DND-41 (cell line): ENCODE measurements around the gene LHFPL2.

Experiments
- ATAC-seq: fragments of 200-7000 bp; cut with Tn5 transposase; 3 replicates; pipeline ENCODE4 v1.9.1; 2021; ENCODE audit warnings: low read depth; ENCODE audit not compliant: insufficient read depth
- DNase-seq: peaks from one replicate; pipeline ENCODE4 v3.0.0-alpha.2; 2020
- H2AFZ ChIP-seq: 2 replicates; pipeline ENCODE4 v1.6.0; 2012; ENCODE audit warnings: low read depth, low read length
- H3K27ac ChIP-seq: 2 replicates; pipeline ENCODE4 v1.5.1; 2012; ENCODE audit warnings: low read length, inconsistent platforms
- H3K27me3 ChIP-seq: fragments of 200-600 bp; sonication (generic); 2 replicates; pipeline ENCODE4 v1.6.0; 2012; ENCODE audit warnings: low read length, mild to moderate bottlenecking, inconsistent platforms; ENCODE audit not compliant: insufficient read depth, poor library complexity
- H3K36me3 ChIP-seq: 2 replicates; pipeline ENCODE4 v1.5.1; 2012; ENCODE audit warnings: low read length, inconsistent platforms; ENCODE audit not compliant: insufficient read depth
- H3K4me1 ChIP-seq: 2 replicates; pipeline ENCODE4 v1.5.1; 2012; ENCODE audit warnings: mild to moderate bottlenecking, low read length; ENCODE audit not compliant: insufficient read depth
- H3K4me2 ChIP-seq: 2 replicates; pipeline ENCODE4 v1.6.0; 2012; ENCODE audit warnings: mild to moderate bottlenecking, moderate library complexity, low read length, inconsistent platforms; ENCODE audit not compliant: insufficient read depth
- H3K4me3 ChIP-seq, 2 experiments: fragments of 200-600 bp in 1 of 2; shearing (Covaris generic) in 1 of 2; 2 replicates each; pipeline ENCODE4 v1.5.1; 2012 to 2016; ENCODE audit warnings: inconsistent platforms in 2 of 2, low read length in 2 of 2, mild to moderate bottlenecking in 2 of 2, low read depth in 1 of 2, moderate library complexity in 1 of 2
- H3K79me2 ChIP-seq: 2 replicates; pipeline ENCODE4 v1.6.0; 2012; ENCODE audit warnings: low read length, inconsistent platforms; ENCODE audit not compliant: insufficient read depth
- H3K9ac ChIP-seq: 2 replicates; pipeline ENCODE4 v1.6.0; 2012; ENCODE audit warnings: low read depth, mild to moderate bottlenecking, inconsistent platforms, low read length, moderate library complexity
- H3K9me3 ChIP-seq: 2 replicates; pipeline ENCODE4 v1.5.1; 2012; ENCODE audit warnings: low read length, moderate library complexity, mild to moderate bottlenecking, inconsistent platforms; ENCODE audit not compliant: insufficient read depth, severe bottlenecking
- H4K20me1 ChIP-seq: 2 replicates; pipeline ENCODE4 v1.6.0; 2012; ENCODE audit warnings: low read length; ENCODE audit not compliant: insufficient read depth
- EZH2 ChIP-seq: IDR thresholded peaks from 3 replicates; pipeline ENCODE4 v1.6.1; 2012; ENCODE audit warnings: borderline replicate concordance, low read depth, mild to moderate bottlenecking, moderate library complexity, low read length, inconsistent platforms; ENCODE audit not compliant: severe bottlenecking
- TF ChIP-seq, protein P1 (sequence below): IDR thresholded peaks from 2 replicates; pipeline ENCODE4 v1.5.1; 2012; ENCODE audit warnings: borderline replicate concordance, low read length, moderate library complexity, mild to moderate bottlenecking; ENCODE audit not compliant: poor library complexity, severe bottlenecking; ENCODE audit errors: extremely low read depth

The LHFPL2 gene

DNA sequence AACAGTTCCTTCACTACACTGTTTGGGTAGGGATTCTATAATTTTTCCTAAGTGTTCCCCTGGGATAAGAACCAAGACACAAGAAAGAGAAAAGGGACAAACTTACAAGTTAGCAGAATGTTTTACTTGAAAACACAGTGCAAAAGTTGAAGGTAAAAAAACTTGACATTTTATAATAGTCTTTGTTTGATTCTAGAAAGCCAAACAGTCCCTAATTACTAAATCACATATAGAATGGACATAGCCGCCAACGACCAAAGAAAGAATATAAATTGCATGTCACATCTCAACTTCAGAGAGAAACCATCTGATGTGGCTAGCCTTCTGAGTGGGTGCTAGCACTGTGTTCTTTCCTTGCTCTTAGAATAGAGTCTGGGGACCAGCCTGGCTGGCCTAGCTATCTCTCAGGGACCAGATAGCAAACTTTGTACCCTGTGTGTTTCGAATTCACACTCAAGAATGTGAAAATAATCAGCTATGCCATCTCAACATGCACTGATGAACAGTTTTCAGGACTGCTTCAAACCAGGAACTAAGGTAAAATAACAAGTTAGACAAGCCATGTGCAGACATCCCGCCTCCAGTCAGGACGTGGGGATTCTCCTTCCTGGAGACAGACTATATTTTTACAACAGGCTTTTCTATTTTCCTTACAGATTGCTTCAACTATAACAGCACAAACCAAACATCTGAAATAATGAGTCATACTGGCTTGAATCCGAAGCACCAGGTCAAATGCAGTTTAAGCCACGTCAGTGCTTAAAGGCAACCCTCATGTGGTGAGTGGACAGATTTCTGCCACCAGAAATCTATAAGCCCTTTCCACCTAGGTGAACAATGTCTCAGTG lies 53.7 kb downstream of the LHFPL2 start:
- H3K27ac ChIP-seq, result no peak overlapping the region
- DNase-seq (no peak), ATAC-seq (no peak)
- no peaks in the 10 kb centered on the region for H3K9me3 ChIP-seq
- no peak overlapping the region for H3K9ac ChIP-seq
- H3K4me1 ChIP-seq, result no peaks in the 10 kb centered on the region
- H3K4me3 ChIP-seq, result no peak overlapping the region
- H3K36me3 ChIP-seq, result no peaks in the 10 kb centered on the region
- no peak overlapping the region for H2AFZ ChIP-seq
- H3K4me2 ChIP-seq, result no peak overlapping the region
- no peaks in the 10 kb centered on the region for H4K20me1 ChIP-seq
- no peaks in the 10 kb centered on the region for H3K27me3 ChIP-seq
- no peaks in the 10 kb centered on the region for H3K79me2 ChIP-seq
- TF ChIP-seq, protein P1, sequence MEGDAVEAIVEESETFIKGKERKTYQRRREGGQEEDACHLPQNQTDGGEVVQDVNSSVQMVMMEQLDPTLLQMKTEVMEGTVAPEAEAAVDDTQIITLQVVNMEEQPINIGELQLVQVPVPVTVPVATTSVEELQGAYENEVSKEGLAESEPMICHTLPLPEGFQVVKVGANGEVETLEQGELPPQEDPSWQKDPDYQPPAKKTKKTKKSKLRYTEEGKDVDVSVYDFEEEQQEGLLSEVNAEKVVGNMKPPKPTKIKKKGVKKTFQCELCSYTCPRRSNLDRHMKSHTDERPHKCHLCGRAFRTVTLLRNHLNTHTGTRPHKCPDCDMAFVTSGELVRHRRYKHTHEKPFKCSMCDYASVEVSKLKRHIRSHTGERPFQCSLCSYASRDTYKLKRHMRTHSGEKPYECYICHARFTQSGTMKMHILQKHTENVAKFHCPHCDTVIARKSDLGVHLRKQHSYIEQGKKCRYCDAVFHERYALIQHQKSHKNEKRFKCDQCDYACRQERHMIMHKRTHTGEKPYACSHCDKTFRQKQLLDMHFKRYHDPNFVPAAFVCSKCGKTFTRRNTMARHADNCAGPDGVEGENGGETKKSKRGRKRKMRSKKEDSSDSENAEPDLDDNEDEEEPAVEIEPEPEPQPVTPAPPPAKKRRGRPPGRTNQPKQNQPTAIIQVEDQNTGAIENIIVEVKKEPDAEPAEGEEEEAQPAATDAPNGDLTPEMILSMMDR, result no peak
- TF ChIP-seq EZH2, result no peak

DNA sequence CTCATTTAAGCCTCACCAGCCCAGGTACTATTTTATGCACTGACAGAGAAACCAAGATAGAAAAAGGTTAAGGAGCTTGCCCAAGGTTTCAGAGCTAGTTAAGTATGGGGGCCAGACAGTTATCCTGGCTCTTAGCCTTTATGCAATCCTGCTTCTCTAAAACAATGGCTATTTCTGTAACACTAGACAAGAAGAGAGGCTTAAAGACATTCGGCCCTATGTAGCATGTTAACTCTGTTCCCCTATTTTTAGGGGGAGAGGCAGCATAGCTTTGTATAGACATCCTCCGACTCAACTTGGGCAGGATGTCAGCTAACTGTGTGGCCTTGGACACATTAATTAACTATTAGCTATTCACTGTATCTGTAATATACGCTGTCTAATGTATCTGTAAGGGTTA lies 54.6 kb downstream of the LHFPL2 start:
- H3K79me2 ChIP-seq, result no peaks in the 10 kb centered on the region
- no peak overlapping the region for H3K4me2 ChIP-seq
- H3K27ac ChIP-seq, result no peak overlapping the region

DNA sequence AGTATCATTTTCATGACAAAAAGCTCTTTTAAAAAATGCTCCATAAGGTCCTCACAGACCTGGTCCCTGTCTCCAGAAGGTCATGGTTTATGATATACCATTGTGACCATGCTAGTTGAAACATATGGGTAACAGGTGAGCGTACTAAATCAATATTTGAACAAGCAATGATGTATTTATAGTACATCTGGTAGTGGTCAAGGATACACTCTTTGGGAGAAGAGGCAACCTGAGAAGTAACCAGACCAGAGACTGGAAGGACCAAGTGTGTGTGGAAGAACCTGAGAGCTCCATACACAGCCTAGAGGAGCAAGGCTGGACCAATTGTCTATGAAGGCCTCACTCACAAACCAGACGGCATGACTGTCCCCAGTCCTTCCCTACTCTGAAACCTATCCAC lies 55.1 kb downstream of the LHFPL2 start:
- ATAC-seq (no peak), DNase-seq (no peak)
- H3K4me1 ChIP-seq, result no peaks in the 10 kb centered on the region
- no peak overlapping the region for H3K27ac ChIP-seq
- H3K9me3 ChIP-seq, result no peaks in the 10 kb centered on the region
- no peak overlapping the region for H3K9ac ChIP-seq
- TF ChIP-seq, protein P1, result no peak
- TF ChIP-seq EZH2, result no peak
- H3K4me3 ChIP-seq, result no peak overlapping the region
- no peak overlapping the region for H3K4me2 ChIP-seq
- H4K20me1 ChIP-seq, result no peaks in the 10 kb centered on the region
- no peaks in the 10 kb centered on the region for H3K36me3 ChIP-seq
- H3K27me3 ChIP-seq, result no peaks in the 10 kb centered on the region
- no peaks in the 10 kb centered on the region for H3K79me2 ChIP-seq
- no peak overlapping the region for H2AFZ ChIP-seq

More for the DNA sequence above, 54.6 kb downstream of the LHFPL2 start:
- H3K9ac ChIP-seq, result no peak overlapping the region
- no peak overlapping the region for H2AFZ ChIP-seq
- no peak for DNase-seq
- ATAC-seq, result no peak
- no peaks in the 10 kb centered on the region for H3K9me3 ChIP-seq
- H3K4me3 ChIP-seq, result no peak overlapping the region
- no peaks in the 10 kb centered on the region for H3K27me3 ChIP-seq
- H3K4me1 ChIP-seq, result no peaks in the 10 kb centered on the region
- no peak for TF ChIP-seq EZH2
- TF ChIP-seq, protein P1, result no peak
- H3K36me3 ChIP-seq, result no peaks in the 10 kb centered on the region
- no peaks in the 10 kb centered on the region for H4K20me1 ChIP-seq
